A549 (cell line): ENCODE measurements around the gene RFWD3.

Source experiments
- JUNB ChIP-seq: fragments of >200 bp; sonication (Bioruptor Twin); formaldehyde crosslinking; IDR thresholded peaks from 2 replicates; pipeline ENCODE4 v1.6.1; 2016
- TP53 ChIP-seq: fragments of 250-450 bp; sonication (Bioruptor Pico); IDR thresholded peaks from 2 replicates; pipeline ENCODE4 v1.5.0; 2021; ENCODE audit warnings: mild to moderate bottlenecking, moderate library complexity

GRCh38 chr16:74661064-74661463 is 5.6 kb downstream of the RFWD3 start:
- TF ChIP-seq TP53 (CRISPR knock-in tag) (no peak), JUNB (no peak)
